ENCODE measurements around the gene SPINT2. TPM values are rescaled to one million over a fixed set of nuclear protein-coding genes. Genes with fewer than 3 reads are reported as not detected.

Gene SPINT2
- total RNA-seq, 2 donors from 2014 or later, result 415 to 487 TPM

DNA sequence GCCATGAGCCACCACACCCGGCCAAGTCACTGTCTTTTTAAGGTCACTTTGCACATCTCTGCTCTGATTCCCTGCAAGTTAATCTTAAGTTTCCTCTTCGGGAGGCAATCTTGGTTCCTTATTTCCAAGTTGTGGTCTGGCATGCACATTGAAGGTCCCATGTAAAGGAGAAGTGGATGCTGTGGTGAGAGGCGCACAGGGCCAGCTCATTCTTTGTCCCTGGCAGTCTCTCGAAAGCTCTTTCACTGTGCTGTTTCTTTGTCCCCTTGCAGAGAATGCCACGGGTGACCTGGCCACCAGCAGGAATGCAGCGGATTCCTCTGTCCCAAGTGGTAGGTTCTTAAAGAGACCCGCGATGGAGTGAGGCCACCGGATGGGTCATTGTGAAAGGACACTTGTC, 23.2 kb downstream of the SPINT2 start:
- Mint-ChIP-seq H3K36me3 (ENCODE audit: low read depth) (peaks cover 72% of the 10 kb centered on the region), H3K4me3 (no peak overlapping the region), H3K27me3 (ENCODE audit: insufficient read depth) (no peaks in the 10 kb centered on the region)

GRCh38 chr19:38288123-38288855, 23.9 kb downstream of the SPINT2 start:
- no peaks in the 10 kb centered on the region for H3K9me3 ChIP-seq (ENCODE audit: control insufficient read depth, low read length)
- H3K4me1 ChIP-seq (ENCODE audit: control insufficient read depth, insufficient read depth, low read length), result no peaks in the 10 kb centered on the region
- H3K36me3 Mint-ChIP-seq (ENCODE audit: low read depth), result peaks cover 77% of the 10 kb centered on the region
- TF ChIP-seq CTCF (conservative IDR thresholded peaks at IDR 0.05), result no peak
- peaks cover 76% of the 10 kb centered on the region for H3K36me3 ChIP-seq (ENCODE audit: control insufficient read depth, insufficient read depth, low read length)
- no peak overlapping the region for H3K9ac ChIP-seq (ENCODE audit: extremely low read depth, low read length, poor library complexity, severe bottlenecking)
- H3K4me3 Mint-ChIP-seq, result no peak overlapping the region
- no peak for DNase-seq
- no peak overlapping the region for H3K27ac Mint-ChIP-seq
- no peaks in the 10 kb centered on the region for H3K27me3 ChIP-seq (ENCODE audit: control insufficient read depth, insufficient read depth, low read length, poor library complexity, severe bottlenecking)
- no peak overlapping the region for H3K4me3 ChIP-seq (ENCODE audit: low read length)
- no peaks in the 10 kb centered on the region for H3K9me3 Mint-ChIP-seq
- H3K4me1 Mint-ChIP-seq, result no peaks in the 10 kb centered on the region
- WGBS, 2 experiments (ENCODE audit: insufficient coverage in 1 of 2, insufficient read length in 1 of 2), result 91 to 96% methylated on average over 10 to 16 of the region's 16 CpGs
- no peaks in the 10 kb centered on the region for H3K27me3 Mint-ChIP-seq (ENCODE audit: insufficient read depth)
- peak overlapping the region; percentile 63 for H3K27ac ChIP-seq (ENCODE audit: low read depth, low read length)

More for the DNA sequence above, 23.2 kb downstream of the SPINT2 start:
- whole genome bisulfite sequencing, 2 experiments (ENCODE audit: insufficient coverage in 1 of 2, insufficient read length in 1 of 2), result 91 to 93% methylated on average over 7 to 9 of the region's 9 CpGs
- Mint-ChIP-seq H3K27ac (no peak overlapping the region), H3K9me3 (no peaks in the 10 kb centered on the region), H3K4me1 (peaks cover under 1% of the 10 kb centered on the region)
- Histone ChIP-seq H3K27me3 (ENCODE audit: control insufficient read depth, insufficient read depth, low read length, poor library complexity, severe bottlenecking) (no peaks in the 10 kb centered on the region), H3K27ac (ENCODE audit: low read depth, low read length) (peak overlapping the region; percentile 63), H3K4me1 (ENCODE audit: control insufficient read depth, insufficient read depth, low read length) (no peaks in the 10 kb centered on the region), H3K9me3 (ENCODE audit: control insufficient read depth, low read length) (no peaks in the 10 kb centered on the region), H3K36me3 (ENCODE audit: control insufficient read depth, insufficient read depth, low read length) (peaks cover 72% of the 10 kb centered on the region), H3K4me3 (ENCODE audit: low read length) (no peak overlapping the region), H3K9ac (ENCODE audit: extremely low read depth, low read length, poor library complexity, severe bottlenecking) (no peak overlapping the region)
- DNase-seq, result no peak
- TF ChIP-seq CTCF (conservative IDR thresholded peaks at IDR 0.05), result no peak

DNA sequence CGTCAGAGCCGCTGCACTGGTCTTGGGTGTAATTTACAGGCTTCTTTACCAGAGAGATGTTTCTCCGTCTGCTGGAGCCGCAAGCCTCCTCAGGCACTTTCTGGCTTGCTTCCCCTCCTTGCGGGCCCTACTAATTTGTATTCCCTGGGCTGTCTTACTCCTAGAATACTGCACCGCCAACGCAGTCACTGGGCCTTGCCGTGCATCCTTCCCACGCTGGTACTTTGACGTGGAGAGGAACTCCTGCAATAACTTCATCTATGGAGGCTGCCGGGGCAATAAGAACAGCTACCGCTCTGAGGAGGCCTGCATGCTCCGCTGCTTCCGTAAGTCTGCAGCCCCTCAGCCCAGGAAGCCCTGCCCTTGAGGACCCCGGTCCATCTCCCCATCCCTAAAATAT, 25.6 kb downstream of the SPINT2 start:
- no peaks in the 10 kb centered on the region for H3K4me1 ChIP-seq (ENCODE audit: control insufficient read depth, insufficient read depth, low read length)
- H3K9ac ChIP-seq (ENCODE audit: extremely low read depth, low read length, poor library complexity, severe bottlenecking), result no peak overlapping the region
- Mint-ChIP-seq H3K36me3 (ENCODE audit: low read depth) (peaks cover 78% of the 10 kb centered on the region), H3K27ac (no peak overlapping the region), H3K4me1 (no peaks in the 10 kb centered on the region), H3K27me3 (ENCODE audit: insufficient read depth) (no peaks in the 10 kb centered on the region), H3K4me3 (no peak overlapping the region), H3K9me3 (no peaks in the 10 kb centered on the region)
- H3K27ac ChIP-seq (ENCODE audit: low read depth, low read length), result no peak overlapping the region
- H3K27me3 ChIP-seq (ENCODE audit: control insufficient read depth, insufficient read depth, low read length, poor library complexity, severe bottlenecking), result no peaks in the 10 kb centered on the region
- 92 to 96% methylated on average over 12 to 15 of the region's 15 CpGs for WGBS, 2 experiments (ENCODE audit: insufficient coverage in 1 of 2, insufficient read length in 1 of 2)
- H3K4me3 ChIP-seq (ENCODE audit: low read length), result no peak overlapping the region
- DNase-seq, result no peak
- peaks cover 69% of the 10 kb centered on the region for H3K36me3 ChIP-seq (ENCODE audit: control insufficient read depth, insufficient read depth, low read length)
- TF ChIP-seq CTCF (conservative IDR thresholded peaks at IDR 0.05), result no peak
- H3K9me3 ChIP-seq (ENCODE audit: control insufficient read depth, low read length), result no peaks in the 10 kb centered on the region
